IMR-90 (cell line): ENCODE results near the gene PPT2. TPM values are rescaled to one million over a fixed set of nuclear protein-coding genes. Genes with fewer than 3 reads are reported as not detected.

ENCODE experiments used
- ATAC-seq: fragments of 200-7000 bp; cut with Tn5 transposase; 2 replicates; pipeline ENCODE4 v1.9.1; 2020; ENCODE audit warnings: low read depth, mild to moderate bottlenecking, moderate library complexity
- BruUV-seq: library from RNA; stranded (reverse); fragments of 400-500 nt; replicated peaks from 2 replicates; lab custom pipeline; 2021; lab: Mats Ljungman, UMichigan
- CTCF ChIA-PET: fragments of 300-600 bp; formaldehyde crosslinking; extraction: SDS; loops from one replicate; lab custom pipeline; 2021; ENCODE audit warnings: antibody characterized with exemption; lab: Yijun Ruan, JAX
- POLR2A ChIA-PET: fragments of 300-600 bp; sonication (Branson Sonifier 250); formaldehyde crosslinking; loops from one replicate; lab custom pipeline; 2022; ENCODE audit warnings: antibody characterized with exemption; ENCODE audit not compliant: unreplicated experiment; lab: Charles Lee
- DNase-seq: peaks from one replicate; pipeline ENCODE4 v3.0.0; 2013
- H2AFZ ChIP-seq: replicated peaks from 2 replicates; pipeline ENCODE3; 2013; ENCODE audit warnings: low read length, mild to moderate bottlenecking; ENCODE audit not compliant: poor library complexity
- H2AK5ac ChIP-seq: 2 replicates; pipeline ENCODE4 v1.6.1; 2013; ENCODE audit warnings: low read depth, low read length, inconsistent platforms
- H2AK9ac ChIP-seq: replicated peaks from 2 replicates; pipeline ENCODE3; 2013; ENCODE audit warnings: mild to moderate bottlenecking, low read depth, low read length, moderate library complexity; ENCODE audit not compliant: poor library complexity
- H2BK120ac ChIP-seq: 2 replicates; pipeline ENCODE4 v1.6.1; 2013; ENCODE audit warnings: low read depth, low read length, inconsistent platforms
- H2BK15ac ChIP-seq: 3 replicates; pipeline ENCODE4 v1.6.1; 2013; ENCODE audit warnings: low read depth, low read length, inconsistent platforms
- H2BK20ac ChIP-seq: 2 replicates; pipeline ENCODE4 v1.6.1; 2013; ENCODE audit warnings: low read depth, mild to moderate bottlenecking, inconsistent platforms, low read length, moderate library complexity
- H2BK5ac ChIP-seq: 2 replicates; pipeline ENCODE4 v1.6.1; 2013; ENCODE audit warnings: mild to moderate bottlenecking, low read depth, low read length, inconsistent platforms; ENCODE audit not compliant: poor library complexity, severe bottlenecking
- H3K14ac ChIP-seq: replicated peaks from 2 replicates; pipeline ENCODE4 v1.6.1; 2013; ENCODE audit warnings: low read depth, low read length, inconsistent platforms
- H3K18ac ChIP-seq: 2 replicates; pipeline ENCODE4 v1.6.1; 2013; ENCODE audit warnings: low read depth, low read length, control low read depth
- H3K23ac ChIP-seq: 2 replicates; pipeline ENCODE4 v1.6.1; 2013; ENCODE audit warnings: low read depth, low read length, inconsistent platforms
- H3K27ac ChIP-seq: 2 replicates; pipeline ENCODE4 v1.5.1; 2013; ENCODE audit warnings: mild to moderate bottlenecking, control low read depth, low read length; ENCODE audit not compliant: insufficient read depth
- H3K27me3 ChIP-seq: 2 replicates; pipeline ENCODE4 v1.6.1; 2013; ENCODE audit warnings: low read length; ENCODE audit not compliant: control insufficient read depth, insufficient read depth
- H3K36me3 ChIP-seq: 2 replicates; pipeline ENCODE4 v1.6.1; 2013; ENCODE audit warnings: low read length, mixed read lengths; ENCODE audit not compliant: control insufficient read depth, insufficient read depth
- H3K4ac ChIP-seq: 2 replicates; pipeline ENCODE4 v1.6.1; 2013; ENCODE audit warnings: low read depth, low read length, inconsistent platforms
- H3K4me1 ChIP-seq: 2 replicates; pipeline ENCODE4 v1.6.1; 2013; ENCODE audit warnings: low read length, mixed read lengths; ENCODE audit not compliant: control insufficient read depth, insufficient read depth
- H3K4me2 ChIP-seq: 2 replicates; pipeline ENCODE4 v1.6.1; 2013; ENCODE audit warnings: low read depth, mild to moderate bottlenecking, control low read depth, low read length, moderate library complexity
- H3K4me3 ChIP-seq: 2 replicates; pipeline ENCODE4 v1.5.1; 2013; ENCODE audit warnings: low read depth, mild to moderate bottlenecking, control low read depth, low read length, moderate library complexity; ENCODE audit not compliant: insufficient read depth
- H3K56ac ChIP-seq: 2 replicates; pipeline ENCODE4 v1.6.1; 2013; ENCODE audit warnings: low read length, inconsistent platforms; ENCODE audit not compliant: insufficient read depth; ENCODE audit errors: extremely low read depth
- H3K79me1 ChIP-seq, 2 experiments: 2 replicates each; pipeline ENCODE4 v1.6.1; 2013; ENCODE audit warnings: low read length in 2 of 2, inconsistent platforms in 1 of 2, low read depth in 1 of 2
- H3K9ac ChIP-seq: 2 replicates; pipeline ENCODE4 v1.6.1; 2013; ENCODE audit warnings: low read depth, low read length, control low read depth
- H3K9me1 ChIP-seq: 2 replicates; pipeline ENCODE4 v1.6.1; 2013; ENCODE audit warnings: low read length, inconsistent platforms; ENCODE audit not compliant: insufficient read depth
- H3K9me3 ChIP-seq: 2 replicates; pipeline ENCODE4 v1.6.1; 2013; ENCODE audit warnings: low read length; ENCODE audit not compliant: control insufficient read depth, insufficient read depth
- H4K20me1 ChIP-seq: 2 replicates; pipeline ENCODE4 v1.6.1; 2013; ENCODE audit warnings: low read length, inconsistent platforms; ENCODE audit not compliant: insufficient read depth
- H4K5ac ChIP-seq: 2 replicates; pipeline ENCODE4 v1.6.1; 2013; ENCODE audit warnings: mild to moderate bottlenecking, low read depth, low read length, control low read depth
- H4K8ac ChIP-seq, 2 experiments: 2 replicates each; pipeline ENCODE4 v1.6.1; 2013; ENCODE audit warnings: low read depth in 2 of 2, low read length in 2 of 2, control low read depth in 1 of 2, inconsistent platforms in 1 of 2
- H4K91ac ChIP-seq: 2 replicates; pipeline ENCODE4 v1.6.1; 2013; ENCODE audit warnings: low read depth, low read length, inconsistent platforms; ENCODE audit not compliant: insufficient read depth
- CHD1 ChIP-seq: IDR thresholded peaks from 2 replicates; pipeline ENCODE4 v1.6.1; 2012; ENCODE audit warnings: low read depth, low read length, improper control_type of control experiment
- CTCF ChIP-seq: conservative IDR thresholded peaks from 2 replicates; pipeline ENCODE4 v1.5.1; 2012; ENCODE audit warnings: mild to moderate bottlenecking, low read depth, low read length, improper control_type of control experiment
- FOS ChIP-seq: fragments of 150-350 bp; IDR thresholded peaks from 2 replicates; pipeline ENCODE4 v1.6.1; 2016; ENCODE audit warnings: low read depth, low read length
- MAZ ChIP-seq: IDR thresholded peaks from 2 replicates; pipeline ENCODE4 v1.6.1; 2012; ENCODE audit warnings: low read depth, mild to moderate bottlenecking, low read length, improper control_type of control experiment, moderate library complexity, borderline replicate concordance
- MXI1 ChIP-seq: IDR thresholded peaks from 2 replicates; pipeline ENCODE4 v1.6.1; 2012; ENCODE audit warnings: low read depth, mild to moderate bottlenecking, low read length, moderate library complexity, borderline replicate concordance
- NFE2L2 ChIP-seq: fragments of 150-350 bp; IDR thresholded peaks from 2 replicates; pipeline ENCODE4 v1.6.1; 2016; ENCODE audit warnings: low read depth, mild to moderate bottlenecking, low read length
- POLR2A ChIP-seq: IDR thresholded peaks from 2 replicates; pipeline ENCODE4 v1.6.1; 2012; ENCODE audit warnings: mild to moderate bottlenecking, low read depth, low read length
- RCOR1 ChIP-seq: IDR thresholded peaks from 2 replicates; pipeline ENCODE4 v1.6.1; 2012; ENCODE audit warnings: mild to moderate bottlenecking, low read length, improper control_type of control experiment; ENCODE audit not compliant: insufficient replicate concordance
- RFX5 ChIP-seq: IDR thresholded peaks from 2 replicates; pipeline ENCODE4 v1.8.0; 2012; ENCODE audit warnings: low read depth, mild to moderate bottlenecking, low read length, moderate library complexity
- SMC3 ChIP-seq: fragments of 150-350 bp; IDR thresholded peaks from 2 replicates; pipeline ENCODE4 v1.6.1; 2016; ENCODE audit warnings: low read depth, mild to moderate bottlenecking, antibody characterized with exemption, low read length, moderate library complexity
- WGBS, 2 experiments: methylation state at CpG; one replicate each; pipeline versions ENCODE4 v1.1.5 to v1.1.7; 2013; ENCODE audit warnings: missing lambda C conversion rate in 2 of 2; ENCODE audit not compliant: insufficient read length in 1 of 2; ENCODE audit errors: extremely low coverage in 2 of 2; 5-methylcytosine and 5-hydroxymethylcytosine counted together
- dilution Hi-C: fragments of 300-500 bp; cut with HindIII; formaldehyde crosslinking; loops from one replicate; pipeline ENCODE4 v1.14.3; 2018; ENCODE audit warnings: low sequenced_read_pairs; ENCODE audit not compliant: unreplicated experiment
- in situ Hi-C: fragments of 300-500 bp; cut with MboI; formaldehyde crosslinking; loops from 3 replicates; pipeline ENCODE4 v1.14.3; 2019; ENCODE audit warnings: low sequenced_read_pairs, inconsistent platforms, mixed read lengths
- intact Hi-C: fragments of 100-400 bp; cut with micrococcal nuclease; formaldehyde crosslinking; loops from 2 replicates; pipeline ENCODE4 v1.10.0; 2022
- polyA plus RNA-seq, 3 experiments: library from polyadenylated mRNA; depleted of rRNA; stranded (reverse); fragments of >200 nt; gene quantifications; 2 replicates each; pipeline ENCODE4 v1.2.3, GENCODE V29; 2012; ENCODE audit warnings: low replicate concordance in 1 of 3
- total RNA-seq: library from RNA; depleted of rRNA; stranded (reverse); fragments of >200 nt; gene quantifications from 2 replicates; pipeline ENCODE4 v1.2.3, GENCODE V29; 2012

Gene PPT2
- total and polyA plus RNA-seq, 2 of the 4 experiments (the other 2 are of a cell fraction): 3.2 to 16.2 TPM

DNA sequence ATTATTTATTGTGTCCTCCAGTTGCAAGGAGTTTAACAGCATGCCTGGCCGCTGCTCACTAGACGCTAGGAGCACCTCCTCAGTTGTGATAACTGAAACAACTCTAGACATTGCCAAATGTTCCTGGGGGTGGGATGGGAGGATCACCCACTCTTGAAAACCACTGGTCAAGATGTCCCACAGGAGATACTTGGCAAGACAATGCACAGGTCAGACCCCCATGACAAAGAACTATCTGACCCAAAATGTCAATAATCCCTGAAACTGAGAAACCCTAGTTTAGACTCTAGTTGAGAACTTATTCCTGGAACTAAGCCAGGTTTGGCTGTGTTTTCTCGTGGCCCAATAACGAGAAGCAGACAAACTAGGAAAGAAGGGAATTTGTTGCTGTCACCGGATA lies 14.4 kb upstream of the PPT2 start:
- POLR2A ChIA-PET: no interaction called here
- no peak overlapping the region for H2BK20ac ChIP-seq
- no CpG with 5 or more reads among the region's 5 CpGs for WGBS, 2 experiments

More for the DNA sequence above, 14.4 kb upstream of the PPT2 start:
- in situ Hi-C loops: no loop called here
- Histone ChIP-seq H3K56ac (no peak overlapping the region), H4K20me1 (no peaks in the 10 kb centered on the region), H3K79me1 (no peaks in the 10 kb centered on the region), H3K23ac (no peak overlapping the region), H2BK15ac (no peak overlapping the region), H3K4me3 (no peak overlapping the region), H2AK5ac (no peak overlapping the region), H3K4me1 (peaks cover 7% of the 10 kb centered on the region; the same call in 1 of the 2 replicates), H4K5ac (no peak overlapping the region), H3K36me3 (no peaks in the 10 kb centered on the region), H2AK9ac (no peak overlapping the region), H3K27me3 (0 out of 2 replicates have a peak, but pooled peaks cover 1% of the 10 kb centered on the region), H2AFZ (no peak overlapping the region), H3K27ac (no peak overlapping the region), H2BK120ac (no peak overlapping the region), H3K4ac (no peak overlapping the region), H3K9me1 (no peaks in the 10 kb centered on the region; the same call in 1 of the 2 replicates), H3K18ac (no peak overlapping the region), H2BK5ac (no peak overlapping the region), H3K9ac (no peak overlapping the region), H4K91ac (no peak overlapping the region), H3K14ac (no peak overlapping the region), H3K4me2 (no peak overlapping the region), H4K8ac (no peak overlapping the region), H3K9me3 (no peaks in the 10 kb centered on the region)
- no peak for ATAC-seq
- CTCF ChIA-PET: no interaction called here
- TF ChIP-seq RCOR1: no peak
- TF ChIP-seq CTCF: no peak
- TF ChIP-seq SMC3: no peak
- no peak for TF ChIP-seq MXI1
- no peak for TF ChIP-seq NFE2L2
- no peak for TF ChIP-seq RFX5
- TF ChIP-seq MAZ: no peak
- no peak for TF ChIP-seq FOS
- no peak for TF ChIP-seq POLR2A
- no peak for TF ChIP-seq CHD1
- dilution Hi-C loops: no loop called here
- no TSS peak for BruUV-seq
- DNase-seq: no peak
- intact Hi-C loops: no loop called here
